Gastroesophageal sphincter (tissue), 3 donors: Measurements from ENCODE around the gene INTS15.

Experiments used
- EP300 ChIP-seq: sonication (generic); formaldehyde crosslinking; IDR thresholded peaks from one replicate; pipeline ENCODE4 v1.6.1; 2017; ENCODE audit warnings: antibody characterized with exemption, mild to moderate bottlenecking
- POLR2A ChIP-seq, 2 donors: fragments of 450-650 bp; IDR thresholded peaks; one replicate each; pipeline ENCODE4 v1.6.1; 2017; ENCODE audit warnings: antibody characterized with exemption in 2 of 2, mild to moderate bottlenecking in 2 of 2, moderate library complexity in 1 of 2
- POLR2AphosphoS5 ChIP-seq: sonication (generic); formaldehyde crosslinking; IDR thresholded peaks from one replicate; pipeline ENCODE4 v1.6.1; 2017; ENCODE audit warnings: antibody characterized with exemption
- TF ChIP-seq, protein P1 (sequence below), 4 experiments: fragments of 200-600 bp in 2 of 4; fragments of 450-650 bp in 2 of 4; sonication (generic) in 1 of 4; IDR thresholded peaks; one replicate each; pipeline ENCODE4 v1.5.1; 2017 to 2019; ENCODE audit warnings: antibody characterized with exemption in 4 of 4, mild to moderate bottlenecking in 2 of 4, moderate library complexity in 2 of 4

DNA sequence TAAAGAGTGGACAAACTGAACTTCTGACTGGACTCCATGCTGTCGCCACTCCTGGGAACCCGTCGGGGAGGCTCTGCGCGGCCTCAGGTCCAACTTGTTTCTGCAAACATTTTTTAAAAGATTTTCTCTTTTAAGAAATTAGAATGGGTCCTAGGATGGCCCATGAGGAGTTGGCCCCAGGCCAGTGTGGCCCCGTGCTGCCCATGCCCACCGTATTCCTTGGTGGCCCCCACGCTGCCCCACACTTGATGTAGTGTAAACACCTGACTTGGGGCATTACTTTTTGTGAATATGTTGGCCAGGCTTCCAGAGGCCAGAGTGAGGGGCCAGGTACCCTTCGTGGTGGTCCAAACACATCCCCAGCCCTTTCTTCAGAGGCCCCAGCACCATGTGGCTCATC is 66.6 kb downstream of the INTS15 start:
- TF ChIP-seq, protein P1, sequence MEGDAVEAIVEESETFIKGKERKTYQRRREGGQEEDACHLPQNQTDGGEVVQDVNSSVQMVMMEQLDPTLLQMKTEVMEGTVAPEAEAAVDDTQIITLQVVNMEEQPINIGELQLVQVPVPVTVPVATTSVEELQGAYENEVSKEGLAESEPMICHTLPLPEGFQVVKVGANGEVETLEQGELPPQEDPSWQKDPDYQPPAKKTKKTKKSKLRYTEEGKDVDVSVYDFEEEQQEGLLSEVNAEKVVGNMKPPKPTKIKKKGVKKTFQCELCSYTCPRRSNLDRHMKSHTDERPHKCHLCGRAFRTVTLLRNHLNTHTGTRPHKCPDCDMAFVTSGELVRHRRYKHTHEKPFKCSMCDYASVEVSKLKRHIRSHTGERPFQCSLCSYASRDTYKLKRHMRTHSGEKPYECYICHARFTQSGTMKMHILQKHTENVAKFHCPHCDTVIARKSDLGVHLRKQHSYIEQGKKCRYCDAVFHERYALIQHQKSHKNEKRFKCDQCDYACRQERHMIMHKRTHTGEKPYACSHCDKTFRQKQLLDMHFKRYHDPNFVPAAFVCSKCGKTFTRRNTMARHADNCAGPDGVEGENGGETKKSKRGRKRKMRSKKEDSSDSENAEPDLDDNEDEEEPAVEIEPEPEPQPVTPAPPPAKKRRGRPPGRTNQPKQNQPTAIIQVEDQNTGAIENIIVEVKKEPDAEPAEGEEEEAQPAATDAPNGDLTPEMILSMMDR (IDR thresholded peaks at IDR 0.05), result no peak
- no peak for TF ChIP-seq POLR2AphosphoS5
- no peak for TF ChIP-seq EP300
- TF ChIP-seq POLR2A (IDR thresholded peaks at IDR 0.05), result no peak
